ENCODE data around the gene SLC13A4.
"Not testable (repeated sequence)": the region's sequence is repeated elsewhere in the genome, so short reads cannot be mapped to it uniquely, and the experiment has no call there.

The SLC13A4 gene

GRCh38 chr7:135653340-135654080, 74.5 kb downstream of the SLC13A4 start:
- no peak for TF ChIP-seq CTCF (conservative IDR thresholded peaks at IDR 0.05)
- no peak overlapping the region for H3K27ac ChIP-seq

GRCh38 chr7:135650831-135651573, 77.0 kb downstream of the SLC13A4 start:
- TF ChIP-seq CTCF (conservative IDR thresholded peaks at IDR 0.05) = no peak

DNA sequence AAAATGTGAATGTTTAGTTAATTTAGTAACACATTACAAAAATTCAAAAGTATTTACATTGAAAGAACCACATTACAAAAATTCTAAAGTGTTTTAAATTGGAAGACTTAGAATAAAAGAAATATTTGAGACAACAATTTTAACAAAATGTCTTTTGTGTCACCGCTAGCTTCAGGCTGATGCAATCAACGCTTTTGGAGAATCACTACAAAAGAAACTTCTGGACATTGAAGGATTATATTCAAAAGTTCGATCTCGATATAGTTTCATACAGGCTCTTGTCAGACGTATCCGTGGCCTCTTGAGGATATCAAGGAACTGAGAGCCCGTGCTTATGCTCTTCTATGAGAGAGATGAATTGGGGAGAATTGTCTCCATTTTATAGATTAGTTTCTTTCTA, 79.8 kb downstream of the SLC13A4 start:
- H3K27ac ChIP-seq = no peak overlapping the region

More at GRCh38 chr7:135650831-135651573, 77.0 kb downstream of the SLC13A4 start:
- no peak overlapping the region for H3K27ac ChIP-seq

GRCh38 chr7:135647755-135648154, 80.2 kb downstream of the SLC13A4 start:
- no peak overlapping the region for H3K27ac ChIP-seq
- no peak for TF ChIP-seq CTCF (conservative IDR thresholded peaks at IDR 0.05)

More for the DNA sequence above, 79.8 kb downstream of the SLC13A4 start:
- no peak for TF ChIP-seq CTCF (conservative IDR thresholded peaks at IDR 0.05)

GRCh38 chr7:135645296-135645904, 82.6 kb downstream of the SLC13A4 start:
- peak; percentile 90 for TF ChIP-seq CTCF (conservative IDR thresholded peaks at IDR 0.05)
- H3K27ac ChIP-seq = no peak overlapping the region

GRCh38 chr7:135644729-135645128, 83.3 kb downstream of the SLC13A4 start:
- TF ChIP-seq CTCF (conservative IDR thresholded peaks at IDR 0.05) = no peak
- H3K27ac ChIP-seq = no peak overlapping the region

- TF ChIP-seq CTCF (conservative IDR thresholded peaks at IDR 0.05) = no peak
- H3K27ac ChIP-seq = no peak overlapping the region
Measured at GRCh38 chr7:135644154-135644553, 83.8 kb downstream of the SLC13A4 start.

DNA sequence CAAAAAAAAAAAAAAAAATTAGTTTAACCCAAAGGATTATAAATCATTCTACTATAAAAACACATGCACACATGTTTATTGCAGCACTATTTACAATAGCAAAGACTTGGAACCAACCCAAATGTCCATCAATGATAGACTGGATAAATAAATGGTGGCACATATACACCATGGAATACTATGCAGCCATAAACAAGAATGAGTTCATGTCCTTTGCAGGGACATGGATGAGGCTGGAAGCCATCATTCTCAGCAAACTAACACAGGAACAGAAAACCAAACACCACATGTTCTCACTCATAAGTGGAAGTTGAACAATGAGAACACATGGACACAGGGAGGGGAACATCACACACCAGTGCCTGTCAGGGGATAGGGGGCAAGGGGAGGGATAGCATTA, 88.3 kb downstream of the SLC13A4 start:
- H3K27ac ChIP-seq = not testable (repeated sequence)

Data from VCaP (cell line).